ENCODE measurements around the gene ETV7. TPM values are rescaled to one million over a fixed set of nuclear protein-coding genes. Genes with fewer than 3 reads are reported as not detected.

Gene ETV7
- total RNA-seq, 1 donor, result 3.3 TPM

DNA sequence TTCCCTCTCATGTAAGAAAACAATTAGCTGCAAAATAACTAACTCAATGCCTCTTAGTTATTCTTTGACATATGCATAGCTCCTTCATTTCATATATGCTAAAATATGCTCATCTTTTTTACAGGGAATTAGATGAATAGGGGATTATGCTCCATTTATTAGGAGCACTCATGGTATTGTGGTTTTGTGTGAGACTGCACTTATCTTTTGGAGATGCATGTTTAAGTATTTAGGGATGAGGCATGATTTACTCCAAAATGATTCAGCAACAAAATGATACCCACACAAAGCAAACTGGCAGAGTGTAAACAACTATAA is 59.6 kb downstream of the ETV7 start:
- Histone ChIP-seq H3K27me3 (ENCODE audit: insufficient read depth, low read length) (peaks cover 45% of the 10 kb centered on the region), H3K4me3 (ENCODE audit: insufficient read depth, low read length) (no peak overlapping the region)
- TF ChIP-seq, protein P1, sequence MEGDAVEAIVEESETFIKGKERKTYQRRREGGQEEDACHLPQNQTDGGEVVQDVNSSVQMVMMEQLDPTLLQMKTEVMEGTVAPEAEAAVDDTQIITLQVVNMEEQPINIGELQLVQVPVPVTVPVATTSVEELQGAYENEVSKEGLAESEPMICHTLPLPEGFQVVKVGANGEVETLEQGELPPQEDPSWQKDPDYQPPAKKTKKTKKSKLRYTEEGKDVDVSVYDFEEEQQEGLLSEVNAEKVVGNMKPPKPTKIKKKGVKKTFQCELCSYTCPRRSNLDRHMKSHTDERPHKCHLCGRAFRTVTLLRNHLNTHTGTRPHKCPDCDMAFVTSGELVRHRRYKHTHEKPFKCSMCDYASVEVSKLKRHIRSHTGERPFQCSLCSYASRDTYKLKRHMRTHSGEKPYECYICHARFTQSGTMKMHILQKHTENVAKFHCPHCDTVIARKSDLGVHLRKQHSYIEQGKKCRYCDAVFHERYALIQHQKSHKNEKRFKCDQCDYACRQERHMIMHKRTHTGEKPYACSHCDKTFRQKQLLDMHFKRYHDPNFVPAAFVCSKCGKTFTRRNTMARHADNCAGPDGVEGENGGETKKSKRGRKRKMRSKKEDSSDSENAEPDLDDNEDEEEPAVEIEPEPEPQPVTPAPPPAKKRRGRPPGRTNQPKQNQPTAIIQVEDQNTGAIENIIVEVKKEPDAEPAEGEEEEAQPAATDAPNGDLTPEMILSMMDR (IDR thresholded peaks at IDR 0.05; ENCODE audit: extremely low read depth, low read depth, low read length), result no peak

DNA sequence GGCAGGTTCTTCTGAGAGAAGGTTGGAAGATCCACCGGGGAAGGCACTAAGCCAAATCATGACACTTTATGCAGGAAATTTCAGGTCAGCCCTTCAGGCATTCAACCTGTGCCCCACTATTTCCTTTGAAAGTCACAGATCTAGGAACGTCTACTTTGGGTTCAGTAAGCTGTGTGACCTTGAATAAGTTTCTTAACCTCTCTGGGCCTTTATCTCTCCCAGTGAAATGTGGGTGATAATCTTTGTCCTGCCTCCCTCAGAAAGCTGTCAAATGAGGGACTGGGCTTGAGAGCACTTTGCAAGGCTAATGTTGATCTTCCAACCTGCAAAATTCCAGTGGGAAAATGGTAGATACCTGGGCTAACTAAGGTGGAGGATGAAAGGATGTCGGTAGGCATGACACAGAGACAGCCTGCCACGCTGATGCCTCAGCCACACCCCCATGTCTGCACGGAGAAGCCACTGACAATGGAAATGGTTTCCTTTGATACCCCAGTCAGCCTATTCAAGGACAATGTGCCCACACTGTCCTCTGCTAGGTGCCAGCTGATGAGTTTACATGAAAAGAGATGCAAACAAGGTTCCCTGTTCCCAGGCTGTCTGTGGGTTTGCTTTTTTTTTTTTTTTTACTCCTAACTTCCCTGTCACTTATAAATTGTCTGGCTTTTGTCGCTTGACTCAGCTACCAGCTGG is 60.1 kb downstream of the ETV7 start:
- Histone ChIP-seq H3K4me2 (ENCODE audit: insufficient read depth, low read length) (no peak overlapping the region), H3K4me3 (ENCODE audit: insufficient read depth, low read length) (no peak overlapping the region), H3K36me3 (ENCODE audit: insufficient read depth, low read length) (no peaks in the 10 kb centered on the region)

More for the DNA sequence above, 59.6 kb downstream of the ETV7 start:
- no peak overlapping the region for H2AFZ ChIP-seq (ENCODE audit: low read length)
- H3K36me3 ChIP-seq (ENCODE audit: insufficient read depth, low read length), result no peaks in the 10 kb centered on the region
- H3K9me3 ChIP-seq (ENCODE audit: low read depth, low read length), result no peaks in the 10 kb centered on the region
- H3K27ac ChIP-seq (ENCODE audit: low read depth, low read length), result no peak overlapping the region
- DNase-seq (ENCODE audit: insufficient read length, low spot score, missing footprints), result no peak
- no peaks in the 10 kb centered on the region for H4K20me1 ChIP-seq (ENCODE audit: insufficient read depth, low read length)
- H3K4me2 ChIP-seq (ENCODE audit: insufficient read depth, low read length), result no peak overlapping the region
- H3K4me1 ChIP-seq (ENCODE audit: insufficient read depth, low read length), result no peaks in the 10 kb centered on the region
- no peaks in the 10 kb centered on the region for H3K79me2 ChIP-seq (ENCODE audit: insufficient read depth, low read length)

DNA sequence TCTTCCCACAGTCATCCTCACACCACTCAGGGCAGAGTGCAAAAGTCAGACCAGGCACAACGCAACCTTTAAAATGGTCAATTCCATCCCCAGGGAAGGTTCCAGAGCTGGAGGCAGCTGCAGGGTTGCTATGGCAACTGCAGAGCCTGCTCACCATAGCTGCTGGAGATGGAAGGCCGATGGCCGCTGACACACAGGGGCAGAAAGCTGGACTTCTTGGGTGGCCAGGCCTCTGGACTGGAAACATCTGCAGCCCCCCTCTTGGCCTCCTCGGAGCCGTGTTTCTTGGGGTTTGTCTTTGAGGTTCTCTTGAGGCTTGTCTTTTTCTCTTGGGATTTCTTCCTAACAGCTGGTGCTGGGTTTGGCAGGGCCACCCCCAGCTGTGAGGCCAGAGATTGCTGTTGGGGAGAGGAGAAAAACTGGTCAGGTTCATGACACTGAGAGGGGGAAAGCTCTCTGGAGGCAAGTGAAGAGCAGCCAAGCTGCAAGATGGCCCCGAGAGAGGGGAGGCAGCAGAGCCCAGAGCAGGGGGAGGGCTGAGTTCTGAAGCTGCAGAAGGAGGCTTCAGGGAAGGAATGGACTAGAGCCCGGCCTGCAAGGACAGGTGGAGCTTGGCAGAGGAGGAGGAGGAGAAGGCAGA is 61.0 kb downstream of the ETV7 start:
- Histone ChIP-seq H3K79me2 (ENCODE audit: insufficient read depth, low read length) (no peaks in the 10 kb centered on the region), H4K20me1 (ENCODE audit: insufficient read depth, low read length) (no peaks in the 10 kb centered on the region), H3K36me3 (ENCODE audit: insufficient read depth, low read length) (no peaks in the 10 kb centered on the region), H3K4me1 (ENCODE audit: insufficient read depth, low read length) (no peaks in the 10 kb centered on the region), H3K27me3 (ENCODE audit: insufficient read depth, low read length) (peaks cover 34% of the 10 kb centered on the region), H3K4me2 (ENCODE audit: insufficient read depth, low read length) (no peak overlapping the region), H2AFZ (ENCODE audit: low read length) (no peak overlapping the region), H3K9me3 (ENCODE audit: low read depth, low read length) (no peaks in the 10 kb centered on the region), H3K27ac (ENCODE audit: low read depth, low read length) (no peak overlapping the region), H3K4me3 (ENCODE audit: insufficient read depth, low read length) (no peak overlapping the region)
- DNase-seq (ENCODE audit: insufficient read length, low spot score, missing footprints), result no peak
- TF ChIP-seq, protein P1 (IDR thresholded peaks at IDR 0.05; ENCODE audit: extremely low read depth, low read depth, low read length), result no peak

More for the DNA sequence above, 60.1 kb downstream of the ETV7 start:
- Histone ChIP-seq H3K4me1 (ENCODE audit: insufficient read depth, low read length) (no peaks in the 10 kb centered on the region), H2AFZ (ENCODE audit: low read length) (no peak overlapping the region), H3K79me2 (ENCODE audit: insufficient read depth, low read length) (no peaks in the 10 kb centered on the region), H3K9me3 (ENCODE audit: low read depth, low read length) (no peaks in the 10 kb centered on the region), H3K27ac (ENCODE audit: low read depth, low read length) (no peak overlapping the region), H3K27me3 (ENCODE audit: insufficient read depth, low read length) (peaks cover 40% of the 10 kb centered on the region), H4K20me1 (ENCODE audit: insufficient read depth, low read length) (no peaks in the 10 kb centered on the region)
- TF ChIP-seq, protein P1 (IDR thresholded peaks at IDR 0.05; ENCODE audit: extremely low read depth, low read depth, low read length), result no peak
- DNase-seq (ENCODE audit: insufficient read length, low spot score, missing footprints), result no peak

DNA sequence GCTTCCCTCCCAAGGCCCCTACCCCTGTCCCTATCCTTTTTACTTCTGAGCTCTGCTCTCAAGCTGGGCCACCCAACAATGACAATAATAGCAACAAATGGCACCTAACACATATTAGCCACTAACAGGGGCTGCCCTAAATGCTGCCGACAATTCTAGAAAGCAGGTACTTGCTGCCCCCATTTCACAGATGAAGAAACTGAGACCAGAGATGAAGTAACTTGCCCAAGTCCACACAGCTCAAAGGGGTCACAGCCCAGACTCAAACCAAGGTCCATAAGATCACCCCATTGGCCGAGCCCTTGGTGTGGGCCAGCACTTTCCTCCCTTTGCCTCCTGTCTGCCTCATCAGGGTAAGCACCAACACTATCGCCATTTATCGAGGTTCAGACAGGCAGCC is 62.8 kb downstream of the ETV7 start:
- Histone ChIP-seq H3K4me2 (ENCODE audit: insufficient read depth, low read length) (no peak overlapping the region), H3K27ac (ENCODE audit: low read depth, low read length) (no peak overlapping the region), H3K27me3 (ENCODE audit: insufficient read depth, low read length) (peaks cover 35% of the 10 kb centered on the region), H3K36me3 (ENCODE audit: insufficient read depth, low read length) (no peaks in the 10 kb centered on the region), H3K4me3 (ENCODE audit: insufficient read depth, low read length) (no peak overlapping the region), H2AFZ (ENCODE audit: low read length) (no peak overlapping the region), H3K79me2 (ENCODE audit: insufficient read depth, low read length) (no peaks in the 10 kb centered on the region), H3K4me1 (ENCODE audit: insufficient read depth, low read length) (no peaks in the 10 kb centered on the region), H3K9me3 (ENCODE audit: low read depth, low read length) (no peaks in the 10 kb centered on the region), H4K20me1 (ENCODE audit: insufficient read depth, low read length) (no peaks in the 10 kb centered on the region)
- no peak for DNase-seq (ENCODE audit: insufficient read length, low spot score, missing footprints)
- TF ChIP-seq, protein P1 (IDR thresholded peaks at IDR 0.05; ENCODE audit: extremely low read depth, low read depth, low read length), result no peak

Data from osteoblast (primary cell).